Endothelial cell of umbilical vein (primary cell): ENCODE measurements around the gene LIMS4. TPM values are rescaled to one million over a fixed set of nuclear protein-coding genes. Genes with fewer than 3 reads are reported as not detected.
"Not testable (repeated sequence)": the region's sequence is repeated elsewhere in the genome, so short reads cannot be mapped to it uniquely, and the experiment has no call there.

Experiments used
- BruUV-seq: library from RNA; stranded (reverse); fragments of 400-500 nt; replicated peaks from 2 replicates; lab custom pipeline; 2021; lab: Mats Ljungman, UMichigan
- CTCF ChIA-PET: fragments of 300-600, 350-600 bp; sonication (Branson Sonifier 250); formaldehyde crosslinking; loops from one replicate; lab custom pipeline; 2021; ENCODE audit warnings: antibody characterized with exemption, inconsistent platforms; lab: Charles Lee
- POLR2A ChIA-PET: fragments of 300-600, 350-600 bp; sonication (Branson Sonifier 250); formaldehyde crosslinking; loops from one replicate; lab custom pipeline; 2021; ENCODE audit warnings: antibody characterized with exemption, inconsistent platforms; lab: Charles Lee
- DNase-seq: peaks from one replicate; pipeline ENCODE4 v3.0.0-alpha.2; 2011; ENCODE audit warnings: low read depth, low spot score
- FAIRE-seq: peaks from 2 replicates; lab custom pipeline; 2011; peaks lifted over from hg19 to GRCh38; lab: Jason Lieb, UNC
- H2AFZ ChIP-seq: 2 replicates; pipeline ENCODE4 v1.6.0; 2012; ENCODE audit warnings: low read depth, low read length, control low read depth, inconsistent platforms
- H3K27ac ChIP-seq: 2 replicates; pipeline ENCODE4 v1.5.1; 2011; ENCODE audit warnings: low read depth, mild to moderate bottlenecking, control low read depth, low read length, moderate library complexity; ENCODE audit not compliant: insufficient read depth
- H3K27me3 ChIP-seq, 2 experiments: 2 replicates each; pipeline versions ENCODE4 v1.6.0 to v1.6.1; 2011; ENCODE audit warnings: low read length in 2 of 2, mixed read lengths in 1 of 2; ENCODE audit not compliant: control insufficient read depth in 2 of 2, insufficient read depth in 2 of 2
- H3K36me3 ChIP-seq, 2 experiments: 2 replicates in 1 of 2; 3 replicates in 1 of 2; pipeline ENCODE4 v1.5.1; 2011; ENCODE audit warnings: low read length in 2 of 2, mild to moderate bottlenecking in 1 of 2, moderate library complexity in 1 of 2; ENCODE audit not compliant: control insufficient read depth in 2 of 2, insufficient read depth in 2 of 2; ENCODE audit errors: extremely low read depth in 1 of 2
- H3K4me1 ChIP-seq: 3 replicates; pipeline ENCODE4 v1.5.1; 2011; ENCODE audit warnings: mild to moderate bottlenecking, low read length; ENCODE audit not compliant: control insufficient read depth, insufficient read depth; ENCODE audit errors: extremely low read depth
- H3K4me2 ChIP-seq: 2 replicates; pipeline ENCODE4 v1.6.1; 2011; ENCODE audit warnings: low read length, control low read depth, mixed read lengths; ENCODE audit not compliant: insufficient read depth
- H3K4me3 ChIP-seq, 3 experiments: fragments of 200-600 bp in 1 of 3; sonication (generic), shearing (Covaris generic) in 1 of 3; replicated peaks in 1 of 3; 2 replicates each; pipeline ENCODE4 v1.5.1; 2011 to 2016; ENCODE audit warnings: control low read depth in 3 of 3, low read length in 3 of 3, mild to moderate bottlenecking in 2 of 3, inconsistent platforms in 1 of 3, low read depth in 1 of 3, moderate library complexity in 1 of 3; ENCODE audit not compliant: insufficient read depth in 1 of 3
- H3K79me2 ChIP-seq: 2 replicates; pipeline ENCODE4 v1.6.0; 2012; ENCODE audit warnings: low read length, inconsistent platforms; ENCODE audit not compliant: control insufficient read depth, insufficient read depth
- H3K9ac ChIP-seq: replicated peaks from 2 replicates; pipeline ENCODE3; 2011; ENCODE audit warnings: low read length, control low read depth; ENCODE audit not compliant: insufficient read depth; ENCODE audit errors: extremely low read depth
- H3K9me1 ChIP-seq: replicated peaks from 3 replicates; pipeline ENCODE4 v1.6.0; 2011; ENCODE audit warnings: mild to moderate bottlenecking, low read length; ENCODE audit not compliant: control insufficient read depth, insufficient read depth; ENCODE audit errors: extremely low read depth
- H3K9me3 ChIP-seq: replicated peaks from 2 replicates; pipeline ENCODE4 v1.5.1; 2012; ENCODE audit warnings: low read length, inconsistent platforms; ENCODE audit not compliant: control insufficient read depth, insufficient read depth
- H4K20me1 ChIP-seq: replicated peaks from 2 replicates; pipeline ENCODE3; 2011; ENCODE audit warnings: mild to moderate bottlenecking, low read length; ENCODE audit not compliant: control insufficient read depth, insufficient read depth; ENCODE audit errors: extremely low read depth
- dilution Hi-C: fragments of 300-500 bp; cut with MboI; formaldehyde crosslinking; loops from one replicate; pipeline ENCODE4 v1.15.0; 2019; ENCODE audit warnings: low sequenced_read_pairs; ENCODE audit not compliant: extremely low pct_ligation_motif_present
- intact Hi-C: fragments of 100-400 bp; cut with micrococcal nuclease; formaldehyde crosslinking; loops from one replicate; pipeline ENCODE4 v1.10.0; 2022
- polyA plus RNA-seq, 4 experiments: library from polyadenylated mRNA; depleted of rRNA in 3 of 4; stranded (reverse) in 3 of 4; unstranded in 1 of 4; fragments of >200 nt; gene quantifications; 2 replicates each; pipeline versions ENCODE4 v1.2.1 to v1.2.3, GENCODE V29; 2011 to 2012; ENCODE audit warnings: missing spikeins in 1 of 4
- total RNA-seq: library from RNA; stranded (reverse); gene quantifications from 2 replicates; pipeline ENCODE4 v1.2.3, GENCODE V29; 2021

The LIMS4 gene
- total and polyA plus RNA-seq, 2 donors (not counting 3 experiments of a cell fraction or from before 2014, with no cell fraction given) = 14.4 to 28.8 TPM

DNA sequence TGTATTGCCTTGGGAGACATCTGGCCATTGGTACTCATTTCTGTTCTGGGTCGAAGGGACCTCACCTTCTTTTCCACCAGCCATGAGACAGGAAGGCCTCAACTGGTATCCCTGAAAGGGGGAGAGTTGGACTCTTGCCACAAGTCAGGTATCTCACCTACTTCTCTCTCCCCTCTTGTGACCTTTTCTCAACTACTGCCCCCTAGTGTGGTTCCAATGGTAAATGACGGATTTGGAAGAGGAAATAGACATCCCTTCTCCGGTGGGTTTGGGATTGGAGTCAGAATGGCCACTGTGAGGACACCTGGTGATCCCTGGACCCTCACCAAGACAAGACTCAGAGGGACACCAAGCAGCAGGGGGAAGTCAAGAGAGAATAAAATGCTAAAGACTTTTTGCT, 21.9 kb upstream of the LIMS4 start:
- H3K4me1 ChIP-seq, CTCF ChIA-PET, H3K4me2 ChIP-seq, H2AFZ ChIP-seq, POLR2A ChIA-PET, dilution Hi-C loops, intact Hi-C loops, H3K4me3 ChIP-seq, H3K27ac ChIP-seq, H4K20me1 ChIP-seq, DNase-seq, H3K27me3 ChIP-seq, H3K9ac ChIP-seq, FAIRE-seq, BruUV-seq, H3K9me1 ChIP-seq, H3K36me3 ChIP-seq, H3K9me3 ChIP-seq, H3K79me2 ChIP-seq: not testable (repeated sequence)

DNA sequence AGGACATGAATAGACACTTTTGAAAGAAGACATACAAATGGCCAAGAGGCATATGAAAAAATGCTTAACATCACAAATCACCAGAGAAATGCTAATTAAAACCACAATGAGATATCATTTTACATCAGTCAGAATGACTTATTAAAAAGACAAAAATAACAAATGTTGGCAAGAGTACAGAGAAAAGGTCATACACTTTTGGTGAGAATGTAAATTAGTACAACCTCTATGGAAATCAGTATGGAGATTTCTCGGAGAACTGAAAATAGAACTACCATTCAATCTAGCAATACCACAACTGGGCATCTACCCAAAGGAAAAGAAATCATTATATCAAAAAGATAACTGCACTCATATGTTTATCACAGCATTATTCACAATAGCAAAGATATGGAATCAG, 16.4 kb upstream of the LIMS4 start:
- DNase-seq, H2AFZ ChIP-seq, BruUV-seq, H3K9ac ChIP-seq, H3K9me1 ChIP-seq, H3K4me2 ChIP-seq, H3K79me2 ChIP-seq, H3K4me1 ChIP-seq, FAIRE-seq, CTCF ChIA-PET, intact Hi-C loops, H3K36me3 ChIP-seq, H3K4me3 ChIP-seq, H3K9me3 ChIP-seq, H4K20me1 ChIP-seq, H3K27me3 ChIP-seq, POLR2A ChIA-PET, H3K27ac ChIP-seq, dilution Hi-C loops: not testable (repeated sequence)

DNA sequence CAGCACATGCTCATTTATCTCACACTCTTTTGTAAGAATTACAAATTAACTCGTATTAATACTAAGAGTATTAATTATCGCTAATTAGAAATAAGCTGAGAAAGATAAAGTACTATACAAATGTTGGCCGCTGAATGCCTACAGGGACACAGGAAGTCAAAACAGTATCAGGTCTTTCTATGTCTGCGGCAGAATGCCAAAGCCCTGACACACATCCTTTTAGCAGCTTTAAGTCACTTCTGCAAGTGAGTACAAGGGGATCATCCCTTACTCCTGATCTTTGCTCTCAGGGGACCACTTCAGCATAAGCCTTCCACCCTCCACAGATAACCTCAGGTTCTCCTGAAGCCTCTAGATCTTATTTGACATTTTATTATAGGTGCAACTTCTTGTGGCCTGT, 10.1 kb upstream of the LIMS4 start:
- H3K27me3 ChIP-seq, H3K4me3 ChIP-seq, H3K79me2 ChIP-seq, intact Hi-C loops, H3K4me2 ChIP-seq, H3K27ac ChIP-seq, H3K9me1 ChIP-seq, BruUV-seq, CTCF ChIA-PET, FAIRE-seq, DNase-seq, dilution Hi-C loops, H3K9me3 ChIP-seq, H2AFZ ChIP-seq, H4K20me1 ChIP-seq, H3K36me3 ChIP-seq, H3K9ac ChIP-seq, POLR2A ChIA-PET, H3K4me1 ChIP-seq: not testable (repeated sequence)

DNA sequence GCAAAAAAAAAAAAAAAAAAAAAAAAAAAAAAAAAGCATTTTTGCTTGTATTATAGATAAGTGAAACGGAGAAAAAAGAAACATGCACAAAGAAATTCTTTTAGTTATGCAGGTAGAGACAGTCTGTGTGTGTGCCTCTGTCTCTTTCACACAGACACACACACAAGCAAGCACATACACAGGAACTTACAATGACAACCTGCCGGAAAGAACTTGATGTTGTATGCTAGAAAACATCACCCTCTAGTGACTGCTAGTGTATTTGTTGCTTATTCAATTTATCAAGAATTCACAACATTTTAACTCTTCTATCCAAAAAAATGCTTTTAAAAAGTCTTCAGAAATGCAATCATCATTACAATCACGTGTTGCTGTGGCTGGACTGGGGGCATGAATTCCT, 8.6 kb upstream of the LIMS4 start:
- H3K36me3 ChIP-seq, H3K4me3 ChIP-seq, H3K79me2 ChIP-seq, H3K4me2 ChIP-seq, H3K9me1 ChIP-seq, CTCF ChIA-PET, dilution Hi-C loops, H3K9me3 ChIP-seq, H3K27me3 ChIP-seq, BruUV-seq, H3K4me1 ChIP-seq, DNase-seq, H2AFZ ChIP-seq, FAIRE-seq, H3K9ac ChIP-seq, intact Hi-C loops, POLR2A ChIA-PET, H4K20me1 ChIP-seq, H3K27ac ChIP-seq: not testable (repeated sequence)
